Activated naive CD4-positive, alpha-beta T cell treated with anti-CD3 and anti-CD28 coated beads, Interleukin-2, amount 10 ng/mL, durations not matched to agents 7 days and 5 days (primary cell): ENCODE data around the gene HDHD5.
A peak's percentile ranks its signal among the peaks of the same experiment; 100 is the strongest.

Experiments used
- CTCF ChIA-PET: fragments of 350-600 bp; sonication (Branson Sonifier 250); formaldehyde crosslinking; loops from one replicate; lab custom pipeline; 2021; ENCODE audit warnings: antibody characterized with exemption; lab: Charles Lee
- DNase-seq: peaks from one replicate; pipeline ENCODE4 v3.0.0-alpha.2; 2020
- H3K27ac Mint-ChIP-seq: one replicate; pipeline ENCODE4 v1.8.0; 2021; ENCODE audit warnings: mild to moderate bottlenecking, moderate library complexity, mixed read lengths
- H3K27me3 Mint-ChIP-seq: one replicate; pipeline ENCODE4 v1.8.0; 2021; ENCODE audit warnings: mild to moderate bottlenecking, mixed read lengths
- H3K36me3 Mint-ChIP-seq: one replicate; pipeline ENCODE4 v1.8.0; 2021; ENCODE audit warnings: mixed read lengths
- H3K4me1 Mint-ChIP-seq: one replicate; pipeline ENCODE4 v1.8.0; 2021; ENCODE audit warnings: mixed read lengths
- H3K4me3 Mint-ChIP-seq: one replicate; pipeline ENCODE4 v1.8.0; 2021; ENCODE audit warnings: mild to moderate bottlenecking, moderate library complexity, mixed read lengths
- H3K9me3 Mint-ChIP-seq: one replicate; pipeline ENCODE4 v1.8.0; 2021; ENCODE audit warnings: mixed read lengths

Gene HDHD5

DNA sequence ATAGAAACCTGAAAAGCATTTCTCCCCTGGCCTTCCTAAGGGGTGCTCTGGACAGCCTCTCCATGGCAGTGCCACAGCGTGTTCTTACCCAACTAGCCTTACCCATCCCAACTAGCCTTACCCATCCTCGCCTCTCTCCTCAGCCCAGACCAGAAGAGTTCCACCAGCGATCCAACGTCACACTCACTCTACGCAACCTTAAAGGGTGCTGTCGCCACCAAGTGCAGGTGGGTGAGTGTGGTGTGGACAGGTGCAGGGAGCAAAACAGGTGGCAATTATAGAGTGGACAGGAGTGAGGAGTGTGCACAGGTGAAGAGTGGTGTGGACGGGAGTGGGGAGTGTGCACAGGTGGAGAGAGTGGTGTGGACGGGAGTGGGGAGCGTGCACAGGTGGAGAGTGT is 55.7 kb downstream of the HDHD5 start:
- no peak overlapping the region for H3K4me3 Mint-ChIP-seq
- DNase-seq = no peak
- H3K36me3 Mint-ChIP-seq = peaks cover 81% of the 10 kb centered on the region
- no peak overlapping the region for H3K27ac Mint-ChIP-seq
- H3K27me3 Mint-ChIP-seq = no peaks in the 10 kb centered on the region
- no peaks in the 10 kb centered on the region for H3K9me3 Mint-ChIP-seq
- CTCF ChIA-PET = no interaction called here
- H3K4me1 Mint-ChIP-seq = peaks cover 82% of the 10 kb centered on the region

DNA sequence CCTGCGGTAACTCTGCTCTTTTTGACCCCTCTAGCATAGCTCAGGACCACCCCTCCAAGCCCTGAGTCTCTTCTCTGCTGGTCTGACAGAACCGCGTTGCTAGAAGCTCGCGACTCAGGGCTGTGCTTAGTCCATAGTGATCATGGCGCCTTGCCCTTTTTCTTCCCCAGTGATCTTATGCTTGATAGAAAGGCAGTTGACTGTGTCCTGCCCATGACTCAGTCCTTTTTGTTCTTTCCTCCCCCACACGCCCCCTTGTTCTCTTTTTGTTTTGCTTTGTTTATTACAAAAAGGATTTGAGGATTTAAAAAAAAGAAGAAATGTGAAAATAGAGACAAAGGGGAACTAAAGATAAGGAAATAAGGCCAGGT is 56.8 kb downstream of the HDHD5 start:
- H3K4me1 Mint-ChIP-seq = peaks cover 83% of the 10 kb centered on the region

DNA sequence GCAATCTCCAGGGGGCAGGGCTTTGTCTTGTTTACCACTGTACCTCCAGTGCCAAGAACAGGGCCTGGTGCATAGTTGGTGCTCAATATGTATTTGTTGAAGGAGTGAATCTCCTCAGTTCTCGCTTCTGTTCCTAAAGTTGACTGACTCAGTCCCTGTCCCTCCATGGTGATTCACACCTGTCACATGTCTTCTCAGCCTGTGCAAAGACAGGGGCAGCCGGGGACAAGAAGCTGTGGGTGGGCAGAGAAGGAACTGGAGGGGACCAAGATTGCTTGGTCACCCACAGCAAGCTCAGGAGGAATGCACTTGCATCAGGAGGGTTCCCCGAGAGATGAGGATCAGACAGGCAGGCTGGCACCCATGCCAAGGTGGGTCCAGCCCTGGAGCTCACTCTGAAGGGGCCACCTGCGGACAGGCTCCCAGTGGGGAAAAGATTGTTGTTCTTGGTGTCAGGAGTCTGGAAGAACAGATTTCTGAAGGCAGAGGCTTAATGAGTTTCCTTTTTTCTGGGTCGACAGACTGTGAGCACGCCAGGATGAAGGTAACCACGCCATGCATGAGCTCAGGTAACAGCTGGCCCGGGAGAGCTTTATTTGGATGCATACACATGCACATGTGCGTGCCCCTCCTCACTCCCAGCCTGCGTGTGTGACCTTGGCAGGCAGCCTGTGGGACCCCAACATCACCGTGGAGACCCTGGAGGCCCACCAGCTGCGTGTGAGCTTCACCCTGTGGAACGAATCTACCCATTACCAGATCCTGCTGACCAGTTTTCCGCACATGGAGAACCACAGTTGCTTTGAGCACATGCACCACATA is 57.4 kb downstream of the HDHD5 start:
- peaks cover 83% of the 10 kb centered on the region for H3K4me1 Mint-ChIP-seq
- CTCF ChIA-PET = no interaction called here
- DNase-seq = peak; percentile 13
- no peak overlapping the region for H3K4me3 Mint-ChIP-seq
- H3K27me3 Mint-ChIP-seq = no peaks in the 10 kb centered on the region
- no peaks in the 10 kb centered on the region for H3K9me3 Mint-ChIP-seq
- peaks cover 81% of the 10 kb centered on the region for H3K36me3 Mint-ChIP-seq
- H3K27ac Mint-ChIP-seq = peak overlapping the region; percentile 47

More for the DNA sequence above, 56.8 kb downstream of the HDHD5 start:
- Mint-ChIP-seq H3K27me3 (no peaks in the 10 kb centered on the region), H3K4me3 (no peak overlapping the region), H3K36me3 (peaks cover 82% of the 10 kb centered on the region), H3K9me3 (no peaks in the 10 kb centered on the region), H3K27ac (no peak overlapping the region)
- CTCF ChIA-PET = no interaction called here
- DNase-seq = peak; percentile 11

DNA sequence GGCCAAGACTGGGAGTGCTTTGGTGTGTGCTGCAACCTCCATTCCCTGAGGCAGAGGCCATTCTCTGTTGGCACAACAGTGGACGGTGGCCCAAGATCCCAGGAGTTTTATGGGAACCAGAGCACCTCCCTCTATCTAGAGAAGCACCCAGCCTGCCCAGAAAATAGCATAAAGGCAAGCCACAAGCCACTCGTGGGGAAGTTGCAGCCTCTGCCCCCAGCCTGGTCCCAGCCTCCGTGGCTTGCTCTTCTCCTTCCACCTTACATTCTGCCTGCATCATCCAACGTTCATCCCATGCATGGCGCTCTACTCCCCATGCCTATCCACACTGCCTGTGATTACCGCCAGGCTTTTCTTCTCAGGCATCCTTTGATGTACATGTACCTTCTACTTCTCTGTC is 58.5 kb downstream of the HDHD5 start:
- CTCF ChIA-PET = no interaction called here
- peak; percentile 20 for DNase-seq
- Mint-ChIP-seq H3K27ac (peak overlapping the region; percentile 5), H3K4me1 (peaks cover 83% of the 10 kb centered on the region), H3K4me3 (no peak overlapping the region), H3K9me3 (no peaks in the 10 kb centered on the region), H3K36me3 (peaks cover 80% of the 10 kb centered on the region), H3K27me3 (no peaks in the 10 kb centered on the region)

DNA sequence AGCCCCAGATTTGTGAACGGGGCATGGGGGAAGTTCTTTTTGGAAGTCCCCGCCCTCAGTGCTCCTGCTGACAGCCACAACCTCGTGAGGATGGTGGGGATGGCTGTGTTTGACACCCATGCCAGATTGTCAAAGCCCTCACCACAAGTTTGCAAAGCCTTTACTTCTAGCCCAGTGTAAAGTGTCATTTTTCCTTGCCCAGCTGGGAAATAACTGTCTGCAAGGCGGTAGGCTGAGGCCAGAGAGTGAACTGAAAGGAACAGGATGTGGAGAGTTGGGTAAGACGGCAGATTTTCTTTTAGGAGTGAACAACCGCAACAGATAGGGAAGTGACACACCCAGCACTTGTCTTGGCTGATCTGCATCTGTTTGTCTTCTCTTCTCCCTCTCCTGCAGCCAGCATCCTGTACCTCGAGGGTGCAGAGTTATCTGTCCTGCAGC is 60.7 kb downstream of the HDHD5 start:
- no peaks in the 10 kb centered on the region for H3K9me3 Mint-ChIP-seq
- peak overlapping the region; percentile 89 for H3K27ac Mint-ChIP-seq
- H3K4me3 Mint-ChIP-seq = peak overlapping the region; percentile 45
- peaks cover 81% of the 10 kb centered on the region for H3K36me3 Mint-ChIP-seq
- peak; percentile 70 for DNase-seq
- H3K27me3 Mint-ChIP-seq = no peaks in the 10 kb centered on the region
- H3K4me1 Mint-ChIP-seq = peaks cover 89% of the 10 kb centered on the region
- CTCF ChIA-PET = interaction anchor here (1.2 to 1.4 kb wide), 2 partner anchors 11 to 73 kb away, joined by 3 to 4 read pairs; no protein-coding TSS in a partner anchor

DNA sequence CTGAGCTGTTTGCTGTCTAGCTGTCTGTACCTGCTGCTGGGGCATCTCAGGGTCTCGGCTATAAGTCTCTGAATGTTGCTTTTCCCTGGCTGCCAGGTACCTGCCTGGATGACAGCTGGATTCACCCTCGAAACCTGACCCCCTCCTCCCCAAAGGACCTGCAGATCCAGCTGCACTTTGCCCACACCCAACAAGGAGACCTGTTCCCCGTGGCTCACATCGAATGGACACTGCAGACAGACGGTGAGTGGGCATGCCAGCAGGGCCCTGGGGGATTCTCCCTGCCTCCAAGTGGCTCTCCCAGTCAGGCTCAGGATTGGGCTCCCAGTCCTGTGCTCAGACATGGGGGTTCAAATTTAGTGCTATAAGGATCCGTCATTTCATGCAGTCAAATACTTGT is 61.4 kb downstream of the HDHD5 start:
- Mint-ChIP-seq H3K4me3 (no peak overlapping the region), H3K27me3 (no peaks in the 10 kb centered on the region), H3K4me1 (peaks cover 96% of the 10 kb centered on the region), H3K36me3 (peaks cover 79% of the 10 kb centered on the region), H3K27ac (peak overlapping the region; percentile 89), H3K9me3 (no peaks in the 10 kb centered on the region)
- peak; percentile 14 for DNase-seq
- CTCF ChIA-PET = interaction anchor here (0.6 to 1.4 kb wide), 3 partner anchors 8 to 122 kb away, joined by 3 to 4 read pairs (median 3); no protein-coding TSS in a partner anchor

DNA sequence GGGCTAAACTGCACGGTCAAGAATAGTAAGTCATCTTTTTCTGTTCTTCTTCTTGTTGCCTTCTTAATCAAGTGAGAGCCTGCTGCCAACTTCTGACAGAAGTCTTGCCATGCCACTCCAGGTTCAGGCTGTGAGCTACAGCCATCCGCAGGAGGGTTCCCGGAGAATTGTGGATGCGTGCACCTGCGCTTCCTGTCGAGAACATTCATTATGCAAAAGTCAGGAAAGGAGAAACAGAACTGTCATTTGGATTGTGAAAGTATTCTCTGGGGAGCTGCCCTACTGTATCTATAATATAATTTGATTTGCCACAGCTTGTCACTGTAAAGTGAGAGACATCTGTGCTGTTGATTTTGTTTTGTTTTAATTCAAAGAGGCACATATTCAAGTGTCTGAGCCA is 62.0 kb downstream of the HDHD5 start:
- Mint-ChIP-seq H3K4me3 (no peak overlapping the region), H3K4me1 (peaks cover 97% of the 10 kb centered on the region), H3K9me3 (no peaks in the 10 kb centered on the region), H3K27ac (peak overlapping the region; percentile 61), H3K27me3 (no peaks in the 10 kb centered on the region), H3K36me3 (peaks cover 76% of the 10 kb centered on the region)
- CTCF ChIA-PET = interaction anchor here (0.6 to 1.1 kb wide), 2 partner anchors 9 to 123 kb away, joined by 3 read pairs; no protein-coding TSS in a partner anchor
- DNase-seq = no peak

DNA sequence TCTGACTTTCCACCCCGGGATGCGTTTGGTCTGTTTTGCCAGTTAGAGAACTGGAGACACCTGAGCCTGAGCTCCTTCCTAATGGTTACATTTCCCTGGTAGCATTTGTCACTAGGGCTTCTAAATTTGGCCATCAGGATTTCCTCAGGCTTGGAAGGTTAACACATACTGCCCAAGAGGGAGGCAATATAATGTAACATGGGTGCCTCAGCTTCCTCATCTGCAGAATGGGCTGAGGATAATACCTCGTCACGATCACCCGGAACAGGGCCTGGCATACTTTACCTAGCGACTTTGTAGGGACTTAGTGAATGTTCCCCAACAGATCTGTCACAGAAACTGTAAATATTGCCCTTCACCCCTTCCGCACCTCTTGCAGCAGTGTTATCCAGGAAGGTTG is 63.0 kb downstream of the HDHD5 start:
- peaks cover 72% of the 10 kb centered on the region for H3K36me3 Mint-ChIP-seq
- no peak overlapping the region for H3K27ac Mint-ChIP-seq

DNA sequence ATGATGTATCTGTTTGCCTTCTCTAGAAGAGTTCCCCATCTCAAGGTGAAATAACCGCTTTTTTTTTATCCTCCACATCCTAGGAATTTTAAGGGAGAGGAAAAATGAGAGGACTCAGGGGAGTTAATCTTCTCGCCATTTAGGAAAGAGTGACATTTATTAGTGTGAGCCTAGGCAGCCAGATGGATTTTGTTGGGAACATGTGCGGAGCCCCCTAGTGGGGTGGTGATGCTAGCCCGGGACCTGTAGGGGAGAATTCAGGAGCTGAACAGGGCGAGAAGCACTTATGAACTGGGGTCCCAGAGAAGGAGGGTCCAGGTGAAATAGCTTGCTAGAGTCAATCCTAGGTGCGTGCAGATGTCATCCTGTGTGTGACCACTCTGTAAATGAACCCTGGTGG is 63.5 kb downstream of the HDHD5 start:
- Mint-ChIP-seq H3K27ac (no peak overlapping the region), H3K4me1 (peaks cover 97% of the 10 kb centered on the region), H3K9me3 (no peaks in the 10 kb centered on the region), H3K27me3 (no peaks in the 10 kb centered on the region), H3K36me3 (peaks cover 72% of the 10 kb centered on the region), H3K4me3 (no peak overlapping the region)
- CTCF ChIA-PET = interaction anchor here (1.2 kb wide), 2 partner anchors 16 to 76 kb away, joined by 3 read pairs; no protein-coding TSS in a partner anchor
- DNase-seq = no peak

More for the DNA sequence above, 63.0 kb downstream of the HDHD5 start:
- DNase-seq = no peak
- CTCF ChIA-PET = interaction anchor here (1.2 kb wide), 1 partner anchor 16 kb away, joined by 3 read pairs; no protein-coding TSS in a partner anchor
- H3K27me3 Mint-ChIP-seq = no peaks in the 10 kb centered on the region
- peaks cover 97% of the 10 kb centered on the region for H3K4me1 Mint-ChIP-seq
- H3K9me3 Mint-ChIP-seq = no peaks in the 10 kb centered on the region
- no peak overlapping the region for H3K4me3 Mint-ChIP-seq

DNA sequence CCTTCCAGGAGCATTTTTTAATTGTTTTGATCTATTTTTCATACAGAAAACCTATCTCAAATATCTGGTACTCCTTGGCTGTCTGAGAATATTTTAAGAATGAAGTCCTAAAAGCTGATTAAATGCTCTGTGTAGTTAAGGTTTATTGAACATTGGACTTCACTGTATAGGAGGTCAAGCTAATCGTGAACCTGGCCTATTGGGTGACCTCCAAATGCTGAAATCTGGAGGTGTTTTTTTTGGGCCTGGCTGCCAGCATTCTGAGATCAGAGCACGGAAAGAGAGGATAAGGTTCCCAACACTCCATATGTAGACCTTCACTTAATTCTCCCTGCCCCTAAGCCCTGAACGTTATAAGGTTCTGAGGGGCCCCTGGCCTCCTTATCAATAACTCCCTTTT is 66.0 kb downstream of the HDHD5 start:
- CTCF ChIA-PET = no interaction called here
- H3K4me1 Mint-ChIP-seq = peaks cover 91% of the 10 kb centered on the region
- H3K27me3 Mint-ChIP-seq = no peaks in the 10 kb centered on the region
- no peak overlapping the region for H3K27ac Mint-ChIP-seq
- no peaks in the 10 kb centered on the region for H3K9me3 Mint-ChIP-seq
- no peak overlapping the region for H3K4me3 Mint-ChIP-seq
- DNase-seq = no peak
- peaks cover 63% of the 10 kb centered on the region for H3K36me3 Mint-ChIP-seq

DNA sequence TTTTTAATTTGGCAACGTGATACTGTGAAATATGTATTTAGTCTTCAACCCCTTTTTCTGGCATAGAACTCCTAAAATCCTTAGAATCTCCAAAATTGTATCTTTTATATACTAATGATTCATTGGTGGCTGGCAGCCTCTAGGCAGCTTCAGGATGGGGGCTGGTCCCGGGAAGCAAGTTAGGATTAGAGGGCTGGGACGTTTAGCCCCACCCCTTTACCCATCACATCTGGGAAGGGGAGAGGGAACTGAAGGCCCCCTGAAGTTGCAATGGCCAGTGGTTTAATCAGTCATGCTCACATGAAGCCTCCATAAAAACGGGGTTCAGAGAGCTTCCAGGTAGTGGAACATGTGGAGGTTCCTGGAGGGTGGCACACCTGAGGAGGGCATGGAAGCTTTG is 67.2 kb downstream of the HDHD5 start:
- H3K4me3 Mint-ChIP-seq = no peak overlapping the region
- no peaks in the 10 kb centered on the region for H3K9me3 Mint-ChIP-seq
- DNase-seq = no peak
- H3K27ac Mint-ChIP-seq = no peak overlapping the region
- peaks cover 56% of the 10 kb centered on the region for H3K36me3 Mint-ChIP-seq
- H3K4me1 Mint-ChIP-seq = peaks cover 91% of the 10 kb centered on the region
- H3K27me3 Mint-ChIP-seq = no peaks in the 10 kb centered on the region
- CTCF ChIA-PET = interaction anchor here (1.2 kb wide), 1 partner anchor 15 kb away, joined by 4 read pairs; no protein-coding TSS in a partner anchor

DNA sequence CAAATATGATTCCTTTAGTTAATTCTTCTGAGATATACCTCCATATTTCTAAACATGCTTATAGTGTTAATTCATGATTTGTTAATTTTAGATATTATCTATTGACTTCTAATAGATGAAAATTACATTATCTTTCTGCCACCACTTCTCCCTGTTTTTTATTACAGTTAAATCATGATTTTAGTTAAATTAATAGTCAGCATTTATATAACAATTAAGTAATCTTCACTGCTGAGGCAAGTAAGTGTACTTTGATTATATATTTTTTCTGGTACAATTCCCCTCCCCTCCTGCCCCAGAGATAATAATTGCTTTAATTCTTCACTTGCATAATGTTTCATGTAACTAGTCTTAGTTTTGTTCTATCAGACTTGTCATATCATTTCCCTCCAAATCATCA is 68.5 kb downstream of the HDHD5 start:
- CTCF ChIA-PET = no interaction called here
- H3K9me3 Mint-ChIP-seq = no peaks in the 10 kb centered on the region
- DNase-seq = no peak
- H3K27ac Mint-ChIP-seq = no peak overlapping the region
- H3K27me3 Mint-ChIP-seq = no peaks in the 10 kb centered on the region
- H3K4me1 Mint-ChIP-seq = peaks cover 87% of the 10 kb centered on the region
- no peak overlapping the region for H3K4me3 Mint-ChIP-seq
- peaks cover 58% of the 10 kb centered on the region for H3K36me3 Mint-ChIP-seq
